Cardiac ventricle fibroblast (primary cell): ENCODE measurements around the gene NUB1. TPM values are rescaled to one million over a fixed set of nuclear protein-coding genes. Genes with fewer than 3 reads are reported as not detected.

Experiments
- total RNA-seq: library from RNA; depleted of rRNA; stranded (reverse); fragments of >200 nt; gene quantifications from 2 replicates; pipeline ENCODE4 v1.2.3, GENCODE V29; 2015

NUB1 gene
- total RNA-seq: 27.0 and 34.8 TPM in 2 replicates

GRCh38 chr7:151341357-151342101 is at the start of gene NUB1:
Gene NUB1 (plus strand): TSS chr7:151341812. CDS start chr7:151345350, 3,538 bp downstream.

GRCh38 chr7:151409667-151410404 is 68.2 kb downstream of the NUB1 start, which contains the start of gene WDR86:
Gene WDR86 (minus strand): TSS chr7:151410038. CDS start chr7:151409589, 449 bp downstream.

Other genes starting within 250 kb of the NUB1 start
- not detected in 2 replicates for gene GBX1, start 174.1 kb upstream of the NUB1 start, total RNA-seq
- not detected in 2 replicates for gene ASB10, start 154.6 kb upstream of the NUB1 start, total RNA-seq
- not detected in 2 replicates for gene H2BK1, start 131.3 kb upstream of the NUB1 start, total RNA-seq
- gene ABCF2, start 114.6 kb upstream of the NUB1 start, total RNA-seq: 39.1 and 44.1 TPM in 2 replicates
- gene CHPF2, start 109.3 kb upstream of the NUB1 start, total RNA-seq: 81.6 and 93.4 TPM in 2 replicates
- 41.3 and 44.9 TPM in 2 replicates for gene SMARCD3, start 93.1 kb upstream of the NUB1 start, total RNA-seq
- 2.4 and 4.6 TPM in 2 replicates for gene WDR86, start 68.2 kb downstream of the NUB1 start, total RNA-seq
- 0.10 TPM in 1 of 2 replicates, not detected in the other for gene CRYGN, start 98.3 kb downstream of the NUB1 start, total RNA-seq
- 56.1 and 62.9 TPM in 2 replicates for gene RHEB, start 178.1 kb downstream of the NUB1 start, total RNA-seq